Sciatic nerve (tissue), 2 donors: ENCODE data around the gene ZSCAN20. TPM values are rescaled to one million over a fixed set of nuclear protein-coding genes. Genes with fewer than 3 reads are reported as not detected.
"Not testable (repeated sequence)": the region's sequence is repeated elsewhere in the genome, so short reads cannot be mapped to it uniquely, and the experiment has no call there.

Experiments
- ATAC-seq: fragments of 200-7000 bp; cut with Tn5 transposase; one replicate; pipeline ENCODE4 v1.9.1; 2020; ENCODE audit warnings: mild to moderate bottlenecking, moderate library complexity
- DNase-seq: peaks from one replicate; pipeline ENCODE4 v3.0.0-alpha.2; 2020; ENCODE audit warnings: low spot score
- intact Hi-C: fragments of 100-400 bp; cut with DNase I; formaldehyde crosslinking; loops from one replicate; pipeline ENCODE4 v1.14.2; 2022
- total RNA-seq: library from RNA; stranded (reverse); fragmentation: NEBNext Ultra II Directional; extraction: Animal tissue kit (Norgen Biotek cat#: 25700); gene quantifications from one replicate; pipeline ENCODE4 v1.2.1, GENCODE V29; 2021
- donor health status: DM: no; HTN: no; CAD: no.
- donor health status: DM: no; HTN: no; CAD: no.

The ZSCAN20 gene
- total RNA-seq, 1 donor from 2014 or later = 8.1 TPM

DNA sequence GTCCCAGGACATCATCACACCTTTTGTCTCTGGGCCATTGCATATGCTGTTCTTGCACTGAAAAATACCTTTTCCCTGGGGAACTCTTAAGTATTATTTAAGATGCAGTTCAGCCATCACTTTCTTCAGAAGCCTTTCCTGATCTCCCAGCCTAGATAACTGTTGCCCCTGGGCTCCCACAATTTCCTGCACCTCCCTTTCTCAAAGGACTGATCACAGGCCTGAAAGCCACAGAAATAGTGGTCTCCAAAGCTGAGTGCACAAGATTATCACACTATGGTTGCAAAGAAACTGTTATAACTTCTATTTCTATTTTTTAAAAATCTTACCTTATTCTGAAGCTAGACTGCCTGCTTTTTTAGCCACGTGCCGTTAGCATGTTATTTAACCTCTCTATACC lies 2.8 kb upstream of the ZSCAN20 start:
- DNase-seq (no peak), ATAC-seq (no peak)
- intact Hi-C loops = loop anchor here (10.0 kb wide), 1 partner anchor 95 kb away; no protein-coding TSS in a partner anchor

GRCh38 chr1:33470495-33471012 lies 1.9 kb upstream of the ZSCAN20 start:
- DNase-seq (peak; percentile 85), ATAC-seq (peak; percentile 69)
- intact Hi-C loops = no loop called here

- intact Hi-C loops = no loop called here
- DNase-seq (no peak), ATAC-seq (no peak)
Observed at GRCh38 chr1:33471416-33471815, 1.0 kb upstream of the ZSCAN20 start.

DNA sequence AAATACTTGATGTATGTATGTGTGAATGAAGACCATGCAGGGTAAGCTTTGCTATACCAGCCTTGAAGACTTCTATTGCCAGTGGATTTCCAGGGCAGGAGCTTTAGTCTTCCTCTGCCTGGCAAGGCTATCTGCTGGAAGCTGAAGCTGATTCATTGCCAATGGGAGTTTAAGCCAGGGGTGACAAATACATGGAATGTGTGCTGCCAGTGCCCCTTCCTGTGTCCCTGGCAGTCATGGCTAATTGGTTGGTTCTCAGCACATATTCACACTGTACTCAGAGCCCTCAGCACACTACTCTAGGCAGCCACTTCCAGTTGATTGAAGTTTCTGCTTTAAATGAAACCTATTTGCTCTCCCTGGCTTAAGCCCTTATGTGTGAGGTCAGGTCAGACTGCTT lies 1.5 kb downstream of the ZSCAN20 start:
- intact Hi-C loops = no loop called here
- DNase-seq (no peak), ATAC-seq (no peak)

GRCh38 chr1:33477451-33477850 lies 5.0 kb downstream of the ZSCAN20 start:
- ATAC-seq = no peak
- DNase-seq = no peak
- intact Hi-C loops = no loop called here

DNA sequence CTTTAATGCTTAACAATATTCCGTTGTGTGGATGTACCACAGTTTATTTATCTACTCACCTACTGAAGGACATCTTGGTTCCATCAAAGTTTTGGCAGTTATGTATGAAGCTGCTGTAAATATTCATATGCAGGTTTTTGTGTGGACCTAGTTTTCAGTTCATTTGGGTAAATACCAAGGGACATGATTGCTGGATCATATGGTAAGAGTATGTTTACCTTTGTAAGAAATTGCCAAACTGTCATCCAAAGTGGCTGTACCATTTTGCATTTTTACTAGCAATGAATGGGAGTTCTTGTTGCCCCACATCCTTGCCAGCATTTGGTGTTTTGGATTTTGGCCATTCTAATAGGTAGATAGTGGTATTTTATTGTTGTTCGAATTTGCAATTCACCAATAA lies 10.0 kb downstream of the ZSCAN20 start:
- DNase-seq (no peak), ATAC-seq (no peak)
- intact Hi-C loops = no loop called here

GRCh38 chr1:33488624-33489023 lies 16.2 kb downstream of the ZSCAN20 start:
- DNase-seq = no peak
- ATAC-seq = no peak
- intact Hi-C loops = no loop called here

- DNase-seq = no peak
- no peak for ATAC-seq
- intact Hi-C loops = no loop called here
Observed at GRCh38 chr1:33494929-33495328, 22.5 kb downstream of the ZSCAN20 start.

- intact Hi-C loops = no loop called here
- DNase-seq (no peak), ATAC-seq (no peak)
Observed at GRCh38 chr1:33497410-33497809, 25.0 kb downstream of the ZSCAN20 start.

DNA sequence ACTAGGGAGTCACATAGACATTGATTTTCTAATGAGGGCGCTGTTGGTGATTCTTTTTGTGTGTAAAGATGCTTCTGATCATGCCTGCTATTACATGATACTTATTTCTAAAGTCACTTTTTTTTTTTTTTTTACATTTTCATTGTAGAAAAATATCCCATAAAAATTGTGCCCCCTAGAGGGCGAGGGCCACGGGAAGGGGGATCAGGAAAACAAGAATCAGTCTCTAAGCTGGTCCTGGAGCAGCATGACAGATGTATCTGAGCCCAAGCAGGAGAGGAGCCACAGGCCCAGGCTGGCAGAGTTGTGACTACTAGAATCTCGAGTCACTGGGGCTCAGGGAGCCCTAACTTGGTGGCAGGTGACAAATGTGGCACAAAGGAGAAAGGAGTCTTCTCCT lies 28.1 kb downstream of the ZSCAN20 start:
- intact Hi-C loops = no loop called here
- no peak for DNase-seq
- no peak for ATAC-seq

- intact Hi-C loops = no loop called here
- no peak for DNase-seq
- ATAC-seq = no peak
Observed at GRCh38 chr1:33501309-33501708, 28.9 kb downstream of the ZSCAN20 start.

GRCh38 chr1:33501774-33502173 lies 29.3 kb downstream of the ZSCAN20 start:
- intact Hi-C loops = no loop called here
- ATAC-seq (no peak), DNase-seq (no peak)

GRCh38 chr1:33502726-33503125 lies 30.3 kb downstream of the ZSCAN20 start:
- intact Hi-C loops = no loop called here
- ATAC-seq (no peak), DNase-seq (no peak)

- ATAC-seq (no peak), DNase-seq (no peak)
- intact Hi-C loops = no loop called here
Observed at GRCh38 chr1:33503506-33503905, 31.1 kb downstream of the ZSCAN20 start.

- ATAC-seq = no peak
- intact Hi-C loops = no loop called here
- no peak for DNase-seq
Observed at GRCh38 chr1:33507661-33508060, 35.2 kb downstream of the ZSCAN20 start.

GRCh38 chr1:33508151-33508550 lies 35.7 kb downstream of the ZSCAN20 start:
- intact Hi-C loops = no loop called here
- ATAC-seq (no peak), DNase-seq (no peak)

- DNase-seq, ATAC-seq, intact Hi-C loops: not testable (repeated sequence)
Observed at GRCh38 chr1:33509276-33509675, 36.8 kb downstream of the ZSCAN20 start.

GRCh38 chr1:33512226-33513011 lies 40.0 kb downstream of the ZSCAN20 start:
- DNase-seq = no peak
- intact Hi-C loops = no loop called here
- no peak for ATAC-seq

DNA sequence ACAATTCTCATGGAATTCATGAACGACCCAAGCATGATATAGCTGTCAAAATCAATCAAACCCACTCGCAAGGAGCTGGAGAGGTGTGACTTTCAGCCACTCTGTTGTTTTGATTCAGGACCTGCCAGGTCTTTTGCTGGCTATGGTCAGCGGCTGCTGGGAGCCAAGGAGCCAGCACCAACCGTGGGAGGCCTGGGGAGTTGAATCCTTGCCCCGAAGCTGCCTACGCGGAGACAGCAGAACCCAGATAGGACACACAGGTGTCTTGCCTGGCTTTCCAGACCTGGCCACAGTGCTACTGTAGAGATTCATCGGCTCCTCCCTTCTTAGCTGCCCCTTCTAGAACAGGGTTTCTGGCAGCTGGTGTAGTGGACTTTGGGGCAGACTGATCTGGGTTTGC lies 42.7 kb downstream of the ZSCAN20 start:
- ATAC-seq (no peak), DNase-seq (no peak)
- intact Hi-C loops = no loop called here

- no peak for DNase-seq
- ATAC-seq = no peak
Observed at GRCh38 chr1:33515607-33516006, 43.2 kb downstream of the ZSCAN20 start.

GRCh38 chr1:33516428-33516827 lies 44.0 kb downstream of the ZSCAN20 start:
- DNase-seq (no peak), ATAC-seq (no peak)
- intact Hi-C loops = no loop called here

More at GRCh38 chr1:33515607-33516006, 43.2 kb downstream of the ZSCAN20 start:
- intact Hi-C loops = no loop called here
